HCT116 (cell line): ENCODE measurements around the gene ZBTB7C. TPM values are rescaled to one million over a fixed set of nuclear protein-coding genes. Genes with fewer than 3 reads are reported as not detected.

ENCODE experiments used
- ATAC-seq: fragments of 200-7000 bp; cut with Tn5 transposase; 2 replicates; pipeline ENCODE4 v1.9.1; 2020; ENCODE audit warnings: mild to moderate bottlenecking, moderate library complexity
- BruUV-seq: library from RNA; stranded (reverse); fragments of 400-500 nt; replicated peaks from 2 replicates; lab custom pipeline; 2021; lab: Mats Ljungman, UMichigan
- CTCF ChIA-PET: fragments of 300-600 bp; sonication (Branson Sonifier 250); formaldehyde crosslinking; loops from one replicate; lab custom pipeline; 2021; ENCODE audit warnings: antibody characterized with exemption; lab: Charles Lee
- POLR2A ChIA-PET: fragments of 300-600, 350-600 bp; sonication (Branson Sonifier 250); formaldehyde crosslinking; loops from one replicate; lab custom pipeline; 2021; ENCODE audit warnings: antibody characterized with exemption; lab: Charles Lee
- RAD21 ChIA-PET, 2 experiments: fragments of 300-600 bp; sonication (Branson Sonifier 250); formaldehyde crosslinking; loops; one replicate each; lab custom pipeline; 2023; ENCODE audit warnings: low total read pairs in 2 of 2; ENCODE audit not compliant: uncharacterized antibody in 2 of 2, unreplicated experiment in 2 of 2, low non-redundant PET in 1 of 2; lab: Charles Lee
- DNase-seq: peaks from one replicate; pipeline ENCODE4 v3.0.0-alpha.2; 2010; ENCODE audit warnings: low read depth, low spot score
- H2AFZ ChIP-seq: fragments of 200-600 bp; shearing (Covaris generic), sonication (generic); 2 replicates; pipeline ENCODE4 v1.6.1; 2017; ENCODE audit warnings: low read depth, mixed run types, mixed read lengths, antibody characterized with exemption, low read length; ENCODE audit not compliant: poor library complexity, severe bottlenecking
- H3K27ac ChIP-seq: 2 replicates; pipeline ENCODE4 v1.5.1; 2012; ENCODE audit warnings: low read depth, low read length
- H3K27me3 ChIP-seq: fragments of 200-600 bp; sonication (generic); 2 replicates; pipeline ENCODE4 v1.6.1; 2016; ENCODE audit warnings: mixed run types, low read length, mixed read lengths; ENCODE audit not compliant: insufficient read depth
- H3K36me3 ChIP-seq, 2 experiments: fragments of 200-500 bp in 1 of 2; fragments of 200-600 bp in 1 of 2; sonication (Bioruptor generic) in 1 of 2; sonication (generic) in 1 of 2; 2 replicates each; pipeline versions ENCODE4 v1.5.1 to v1.6.1; 2014 to 2016; ENCODE audit warnings: low read length in 2 of 2, inconsistent platforms in 1 of 2, mixed read lengths in 1 of 2, mixed run types in 1 of 2; ENCODE audit not compliant: insufficient read depth in 2 of 2, control insufficient read depth in 1 of 2
- H3K4me1 ChIP-seq, 2 experiments: fragments of 200-600 bp in 1 of 2; sonication (generic) in 1 of 2; 2 replicates each; pipeline versions ENCODE4 v1.5.1 to v1.6.1; 2012 to 2017; ENCODE audit warnings: low read length in 2 of 2, inconsistent platforms in 1 of 2, mild to moderate bottlenecking in 1 of 2, mixed read lengths in 1 of 2, mixed run types in 1 of 2, moderate library complexity in 1 of 2; ENCODE audit not compliant: insufficient read depth in 2 of 2, control insufficient read depth in 1 of 2
- H3K4me2 ChIP-seq: fragments of 200-600 bp; sonication (generic); 2 replicates; pipeline ENCODE4 v1.6.1; 2017; ENCODE audit warnings: mixed run types, low read length, mixed read lengths
- H3K4me3 ChIP-seq, 2 experiments: fragments of 200-600 bp in 1 of 2; sonication (generic) in 1 of 2; replicated peaks in 1 of 2; 2 replicates each; pipeline ENCODE4 v1.5.1; 2011 to 2016; ENCODE audit warnings: low read length in 2 of 2, control low read depth in 1 of 2, low read depth in 1 of 2, mild to moderate bottlenecking in 1 of 2, mixed read lengths in 1 of 2, mixed run types in 1 of 2
- H3K79me2 ChIP-seq: fragments of 200-600 bp; sonication (generic); 2 replicates; pipeline ENCODE4 v1.6.1; 2017; ENCODE audit warnings: mild to moderate bottlenecking, mixed run types, low read length, moderate library complexity, mixed read lengths; ENCODE audit not compliant: insufficient read depth
- H3K9ac ChIP-seq: fragments of 200-600 bp; sonication (generic); 2 replicates; pipeline ENCODE4 v1.6.1; 2016; ENCODE audit warnings: low read length, mixed read lengths
- H3K9me2 ChIP-seq: fragments of 200-600 bp; sonication (generic), shearing (Covaris generic); 2 replicates; pipeline ENCODE4 v1.6.1; 2017; ENCODE audit warnings: mixed run types, mild to moderate bottlenecking, moderate library complexity; ENCODE audit not compliant: insufficient read depth
- H3K9me3 ChIP-seq, 2 experiments: fragments of 200-500 bp in 1 of 2; fragments of 200-600 bp in 1 of 2; sonication (Bioruptor generic) in 1 of 2; sonication (generic) in 1 of 2; 2 replicates each; pipeline ENCODE4 v1.6.1; 2014 to 2017; ENCODE audit warnings: low read length in 2 of 2, mixed read lengths in 2 of 2, inconsistent platforms in 1 of 2, low read depth in 1 of 2, mild to moderate bottlenecking in 1 of 2, mixed run types in 1 of 2, moderate library complexity in 1 of 2; ENCODE audit not compliant: control insufficient read depth in 1 of 2, insufficient read depth in 1 of 2
- H4K20me1 ChIP-seq: fragments of 200-600 bp; sonication (generic), shearing (Covaris generic); 2 replicates; pipeline ENCODE4 v1.6.1; 2017; ENCODE audit warnings: mixed run types, mild to moderate bottlenecking, moderate library complexity; ENCODE audit not compliant: insufficient read depth
- CBX3 ChIP-seq: IDR thresholded peaks from 2 replicates; pipeline ENCODE4 v1.6.1; 2012; ENCODE audit warnings: low read depth
- CEBPB ChIP-seq: IDR thresholded peaks from 2 replicates; pipeline ENCODE4 v1.6.1; 2012; ENCODE audit warnings: low read depth
- EGR1 ChIP-seq: IDR thresholded peaks from 2 replicates; pipeline ENCODE4 v1.6.1; 2012; ENCODE audit warnings: low read depth
- ELF1 ChIP-seq: IDR thresholded peaks from 2 replicates; pipeline ENCODE4 v1.6.1; 2012; ENCODE audit warnings: low read depth, borderline replicate concordance
- EZH2 ChIP-seq: fragments of 200-600 bp; sonication (generic); IDR thresholded peaks from 2 replicates; pipeline ENCODE4 v1.6.1; 2017; ENCODE audit warnings: antibody characterized with exemption, mixed run types
- EZH2phosphoT487 ChIP-seq: fragments of 200-600 bp; IDR thresholded peaks from 2 replicates; pipeline ENCODE4 v1.6.1; 2018; ENCODE audit warnings: antibody characterized with exemption, borderline replicate concordance
- JUND ChIP-seq: IDR thresholded peaks from 2 replicates; pipeline ENCODE4 v1.6.1; 2012
- RAD21 ChIP-seq: IDR thresholded peaks from 2 replicates; pipeline ENCODE4 v1.6.1; 2012; ENCODE audit warnings: low read depth, mild to moderate bottlenecking
- SIN3A ChIP-seq: IDR thresholded peaks from 2 replicates; pipeline ENCODE4 v1.6.1; 2012; ENCODE audit warnings: low read depth
- SP1 ChIP-seq: IDR thresholded peaks from 2 replicates; pipeline ENCODE4 v1.6.1; 2012; ENCODE audit warnings: low read depth
- TCF7L2 ChIP-seq: IDR thresholded peaks from 2 replicates; pipeline ENCODE4 v1.7.0; 2011; ENCODE audit warnings: borderline replicate concordance, inconsistent platforms; ENCODE audit not compliant: insufficient read depth, insufficient read length; ENCODE audit errors: extremely low read depth
- YY1 ChIP-seq: IDR thresholded peaks from 2 replicates; pipeline ENCODE4 v1.6.1; 2011; ENCODE audit warnings: low read length, low read depth, moderate library complexity, mild to moderate bottlenecking; ENCODE audit not compliant: insufficient replicate concordance; ENCODE audit errors: extremely low read depth
- ZFX ChIP-seq: fragments of 450-650 bp; IDR thresholded peaks from 2 replicates; pipeline ENCODE4 v1.6.1; 2017
- intact Hi-C: fragments of 100-400 bp; cut with micrococcal nuclease; formaldehyde crosslinking; loops from 2 replicates; pipeline ENCODE4 v1.10.0; 2022
- total RNA-seq: library from RNA; stranded (reverse); gene quantifications from one replicate; pipeline ENCODE4 v1.2.1, GENCODE V29; 2021; ENCODE audit not compliant: unreplicated experiment
- TF ChIP-seq, protein P1 (sequence below): IDR thresholded peaks from 2 replicates; pipeline ENCODE4 v1.6.1; 2012; ENCODE audit warnings: low read depth
- TF ChIP-seq, protein P2 (sequence below), 3 experiments: fragments of 200-600 bp in 1 of 3; sonication (generic) in 1 of 3; IDR thresholded peaks in 2 of 3; conservative IDR thresholded peaks in 1 of 3; 2 replicates each; pipeline ENCODE4 v1.5.1; 2012 to 2017; ENCODE audit warnings: low read depth in 2 of 3, low read length in 2 of 3, antibody characterized with exemption in 1 of 3, borderline replicate concordance in 1 of 3, control low read depth in 1 of 3, mild to moderate bottlenecking in 1 of 3, mixed read lengths in 1 of 3, mixed run types in 1 of 3, moderate library complexity in 1 of 3; ENCODE audit not compliant: insufficient read depth in 1 of 3
- TF ChIP-seq, protein P3 (sequence below): IDR thresholded peaks from 2 replicates; pipeline ENCODE4 v1.6.1; 2012

ZBTB7C gene
- total RNA-seq, 1 experiment from 2014 or later: 0.37 TPM

DNA sequence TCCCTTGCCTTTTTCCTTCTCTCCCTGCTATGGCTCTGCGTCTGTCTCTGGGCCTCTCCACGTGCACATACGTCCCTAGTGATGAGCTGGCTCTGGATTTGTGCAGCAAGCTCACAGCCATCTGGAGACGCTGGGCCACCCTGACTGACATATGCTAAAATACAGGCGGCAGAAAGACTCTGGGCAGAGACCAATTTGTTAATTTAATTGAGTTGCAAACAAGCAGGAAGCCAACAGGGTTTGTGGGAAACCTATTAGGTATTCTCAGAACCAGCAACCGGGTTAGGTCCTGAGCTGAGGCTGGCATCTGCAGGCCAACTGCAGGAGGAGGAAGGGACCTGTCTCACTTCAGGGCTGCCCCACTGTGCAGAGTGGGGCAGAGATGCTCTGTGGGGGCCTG, 425.2 kb downstream of the ZBTB7C start:
- no peak overlapping the region for H2AFZ ChIP-seq
- intact Hi-C loops: no loop called here

More for the DNA sequence above, 425.2 kb downstream of the ZBTB7C start:
- H3K9ac ChIP-seq: no peak overlapping the region
- TF ChIP-seq EZH2phosphoT487: no peak
- TF ChIP-seq JUND: no peak
- TF ChIP-seq YY1: no peak
- TF ChIP-seq, protein P1, sequence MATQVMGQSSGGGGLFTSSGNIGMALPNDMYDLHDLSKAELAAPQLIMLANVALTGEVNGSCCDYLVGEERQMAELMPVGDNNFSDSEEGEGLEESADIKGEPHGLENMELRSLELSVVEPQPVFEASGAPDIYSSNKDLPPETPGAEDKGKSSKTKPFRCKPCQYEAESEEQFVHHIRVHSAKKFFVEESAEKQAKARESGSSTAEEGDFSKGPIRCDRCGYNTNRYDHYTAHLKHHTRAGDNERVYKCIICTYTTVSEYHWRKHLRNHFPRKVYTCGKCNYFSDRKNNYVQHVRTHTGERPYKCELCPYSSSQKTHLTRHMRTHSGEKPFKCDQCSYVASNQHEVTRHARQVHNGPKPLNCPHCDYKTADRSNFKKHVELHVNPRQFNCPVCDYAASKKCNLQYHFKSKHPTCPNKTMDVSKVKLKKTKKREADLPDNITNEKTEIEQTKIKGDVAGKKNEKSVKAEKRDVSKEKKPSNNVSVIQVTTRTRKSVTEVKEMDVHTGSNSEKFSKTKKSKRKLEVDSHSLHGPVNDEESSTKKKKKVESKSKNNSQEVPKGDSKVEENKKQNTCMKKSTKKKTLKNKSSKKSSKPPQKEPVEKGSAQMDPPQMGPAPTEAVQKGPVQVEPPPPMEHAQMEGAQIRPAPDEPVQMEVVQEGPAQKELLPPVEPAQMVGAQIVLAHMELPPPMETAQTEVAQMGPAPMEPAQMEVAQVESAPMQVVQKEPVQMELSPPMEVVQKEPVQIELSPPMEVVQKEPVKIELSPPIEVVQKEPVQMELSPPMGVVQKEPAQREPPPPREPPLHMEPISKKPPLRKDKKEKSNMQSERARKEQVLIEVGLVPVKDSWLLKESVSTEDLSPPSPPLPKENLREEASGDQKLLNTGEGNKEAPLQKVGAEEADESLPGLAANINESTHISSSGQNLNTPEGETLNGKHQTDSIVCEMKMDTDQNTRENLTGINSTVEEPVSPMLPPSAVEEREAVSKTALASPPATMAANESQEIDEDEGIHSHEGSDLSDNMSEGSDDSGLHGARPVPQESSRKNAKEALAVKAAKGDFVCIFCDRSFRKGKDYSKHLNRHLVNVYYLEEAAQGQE: no peak
- no peak for TF ChIP-seq ZFX
- no peak for TF ChIP-seq EGR1
- no peak for TF ChIP-seq ELF1
- no peak for TF ChIP-seq EZH2
- no peak for TF ChIP-seq TCF7L2
- TF ChIP-seq, protein P2, sequence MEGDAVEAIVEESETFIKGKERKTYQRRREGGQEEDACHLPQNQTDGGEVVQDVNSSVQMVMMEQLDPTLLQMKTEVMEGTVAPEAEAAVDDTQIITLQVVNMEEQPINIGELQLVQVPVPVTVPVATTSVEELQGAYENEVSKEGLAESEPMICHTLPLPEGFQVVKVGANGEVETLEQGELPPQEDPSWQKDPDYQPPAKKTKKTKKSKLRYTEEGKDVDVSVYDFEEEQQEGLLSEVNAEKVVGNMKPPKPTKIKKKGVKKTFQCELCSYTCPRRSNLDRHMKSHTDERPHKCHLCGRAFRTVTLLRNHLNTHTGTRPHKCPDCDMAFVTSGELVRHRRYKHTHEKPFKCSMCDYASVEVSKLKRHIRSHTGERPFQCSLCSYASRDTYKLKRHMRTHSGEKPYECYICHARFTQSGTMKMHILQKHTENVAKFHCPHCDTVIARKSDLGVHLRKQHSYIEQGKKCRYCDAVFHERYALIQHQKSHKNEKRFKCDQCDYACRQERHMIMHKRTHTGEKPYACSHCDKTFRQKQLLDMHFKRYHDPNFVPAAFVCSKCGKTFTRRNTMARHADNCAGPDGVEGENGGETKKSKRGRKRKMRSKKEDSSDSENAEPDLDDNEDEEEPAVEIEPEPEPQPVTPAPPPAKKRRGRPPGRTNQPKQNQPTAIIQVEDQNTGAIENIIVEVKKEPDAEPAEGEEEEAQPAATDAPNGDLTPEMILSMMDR (IDR thresholded peaks at IDR 0.05 in 2 of 3, conservative IDR thresholded peaks at IDR 0.05 in 1 of 3; ENCODE audit: borderline replicate concordance in 1 of 3, insufficient read depth in 1 of 3, low read depth in 2 of 3, low read length in 2 of 3): no peak
- no peak for TF ChIP-seq CEBPB
- TF ChIP-seq RAD21: no peak
- TF ChIP-seq SIN3A: no peak
- no peak for TF ChIP-seq CBX3
- TF ChIP-seq, protein P3, sequence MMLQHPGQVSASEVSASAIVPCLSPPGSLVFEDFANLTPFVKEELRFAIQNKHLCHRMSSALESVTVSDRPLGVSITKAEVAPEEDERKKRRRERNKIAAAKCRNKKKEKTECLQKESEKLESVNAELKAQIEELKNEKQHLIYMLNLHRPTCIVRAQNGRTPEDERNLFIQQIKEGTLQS: no peak
- no peak for TF ChIP-seq SP1
- H3K27ac ChIP-seq: no peak overlapping the region
- CTCF ChIA-PET: no interaction called here
- no peak overlapping the region for H3K4me3 ChIP-seq
- H3K27me3 ChIP-seq: no peaks in the 10 kb centered on the region
- H3K9me2 ChIP-seq: no peaks in the 10 kb centered on the region
- H3K79me2 ChIP-seq: no peaks in the 10 kb centered on the region
- BruUV-seq: no TSS peak
- H3K36me3 ChIP-seq: no peaks in the 10 kb centered on the region
- no peaks in the 10 kb centered on the region for H3K9me3 ChIP-seq
- H3K4me1 ChIP-seq: no peaks in the 10 kb centered on the region
- DNase-seq: no peak
- no peak for ATAC-seq
- no peak overlapping the region for H3K4me2 ChIP-seq
- RAD21 ChIA-PET: no interaction called here
- POLR2A ChIA-PET: no interaction called here
- H4K20me1 ChIP-seq: no peaks in the 10 kb centered on the region
